Peyer's patch (tissue), 4 donors: ENCODE results near the gene MRPL33. TPM values are rescaled to one million over a fixed set of nuclear protein-coding genes. Genes with fewer than 3 reads are reported as not detected.

Source experiments
- DNase-seq, 3 donors: peaks; one replicate each; pipeline ENCODE4 v3.0.0-alpha.2; 2017 to 2019
- H3K27ac ChIP-seq, 4 donors: fragments of 200-600 bp; sonication (generic); one replicate each; pipeline ENCODE4 v1.5.1; 2016 to 2019
- H3K27me3 ChIP-seq, 2 donors: fragments of 200-600 bp; sonication (generic); one replicate each; pipeline ENCODE4 v1.5.1; 2019
- H3K36me3 ChIP-seq, 3 donors: fragments of 200-600 bp; sonication (generic); one replicate each; pipeline ENCODE4 v1.5.1; 2016 to 2019
- H3K4me1 ChIP-seq, 4 donors: fragments of 200-600 bp; sonication (generic); one replicate each; pipeline ENCODE4 v1.5.1; 2016 to 2019
- H3K4me3 ChIP-seq, 4 donors: fragments of 200-600 bp; sonication (generic); 1 replicate in 3 of 4; 2 replicates in 1 of 4; pipeline ENCODE4 v1.5.1; 2016 to 2019; ENCODE audit warnings: mild to moderate bottlenecking in 1 of 4
- H3K9me3 ChIP-seq, 4 donors: fragments of 200-600 bp; sonication (generic); one replicate each; pipeline ENCODE4 v1.5.1; 2016 to 2019; ENCODE audit warnings: mild to moderate bottlenecking in 1 of 4
- CTCF ChIP-seq, 6 experiments: fragments of 450-650 bp in 4 of 6; fragments of 200-600 bp in 2 of 6; sonication (generic) in 1 of 6; IDR thresholded peaks; one replicate each; pipeline ENCODE4 v1.5.1; 2017 to 2019; ENCODE audit warnings: antibody characterized with exemption in 6 of 6, mild to moderate bottlenecking in 3 of 6, moderate library complexity in 1 of 6
- POLR2A ChIP-seq, 2 donors: fragments of 450-650 bp; IDR thresholded peaks; one replicate each; pipeline ENCODE4 v1.5.1; 2017; ENCODE audit warnings: antibody characterized with exemption in 2 of 2, mild to moderate bottlenecking in 2 of 2, moderate library complexity in 2 of 2
- total RNA-seq, 4 donors: library from RNA; depleted of rRNA; stranded (reverse); fragments of >200 nt; gene quantifications; one replicate each; pipeline ENCODE4 v1.1.0, GENCODE V29; 2016

Gene MRPL33
- total RNA-seq, 4 donors from 2014 or later = 25.6 to 67.1 (median 37.8) TPM

- H3K9me3 ChIP-seq = no peaks in the 10 kb centered on the region
- H3K36me3 ChIP-seq = no peaks in the 10 kb centered on the region
- peaks cover 0 to 23% (median under 1%) of the 10 kb centered on the region in 4 donors for H3K4me1 ChIP-seq
- no peak overlapping the region for H3K4me3 ChIP-seq
- no peaks in the 10 kb centered on the region for H3K27me3 ChIP-seq
- no peak overlapping the region for H3K27ac ChIP-seq
- DNase-seq = no peak
- no peak for TF ChIP-seq CTCF (IDR thresholded peaks at IDR 0.05)
- TF ChIP-seq POLR2A (IDR thresholded peaks at IDR 0.05) = no peak
Observed at GRCh38 chr2:27730261-27730662, 41.3 kb upstream of the MRPL33 start.

GRCh38 chr2:27730980-27731691 lies 40.4 kb upstream of the MRPL33 start:
- no peak for TF ChIP-seq CTCF (IDR thresholded peaks at IDR 0.05)
- TF ChIP-seq POLR2A (IDR thresholded peaks at IDR 0.05) = no peak
- Histone ChIP-seq H3K9me3 (no peaks in the 10 kb centered on the region), H3K36me3 (no peaks in the 10 kb centered on the region), H3K4me3 (no peak overlapping the region), H3K27me3 (no peaks in the 10 kb centered on the region), H3K27ac (no peak overlapping the region), H3K4me1 (peaks cover 0 to 29% (median 3%) of the 10 kb centered on the region in 4 donors)
- DNase-seq = no peak

GRCh38 chr2:27734305-27734704 lies 37.2 kb upstream of the MRPL33 start:
- Histone ChIP-seq H3K9me3 (no peaks in the 10 kb centered on the region), H3K4me1 (peaks cover 3 to 21% (median 6%) of the 10 kb centered on the region in 4 donors), H3K27ac (peak overlapping the region in 1 of 4 donors; percentile 72), H3K4me3 (no peak overlapping the region), H3K27me3 (no peaks in the 10 kb centered on the region), H3K36me3 (no peaks in the 10 kb centered on the region)
- TF ChIP-seq POLR2A (IDR thresholded peaks at IDR 0.05) = no peak
- TF ChIP-seq CTCF (IDR thresholded peaks at IDR 0.05) = no peak
- DNase-seq = no peak

- Histone ChIP-seq H3K36me3 (no peaks in the 10 kb centered on the region), H3K4me3 (peak overlapping the region; percentile 26 to 58 (median 46)), H3K27ac (peak overlapping the region; percentile 35 to 72 (median 66)), H3K4me1 (peaks cover 3 to 17% (median 6%) of the 10 kb centered on the region in 4 donors), H3K27me3 (no peaks in the 10 kb centered on the region), H3K9me3 (no peaks in the 10 kb centered on the region)
- TF ChIP-seq CTCF (IDR thresholded peaks at IDR 0.05) = no peak
- TF ChIP-seq POLR2A (IDR thresholded peaks at IDR 0.05) = peak; percentile 42 to 48
- DNase-seq = peak; percentile 32 to 86 (median 79)
Observed at GRCh38 chr2:27735263-27735904, 36.1 kb upstream of the MRPL33 start.

GRCh38 chr2:27736031-27736889 lies 35.3 kb upstream of the MRPL33 start:
- TF ChIP-seq CTCF (IDR thresholded peaks at IDR 0.05) (no peak), POLR2A (IDR thresholded peaks at IDR 0.05) (no peak)
- Histone ChIP-seq H3K4me1 (peaks cover 3 to 17% (median 6%) of the 10 kb centered on the region in 4 donors), H3K27ac (peak overlapping the region; percentile 35 to 72 (median 66)), H3K27me3 (no peaks in the 10 kb centered on the region), H3K36me3 (no peaks in the 10 kb centered on the region), H3K9me3 (no peaks in the 10 kb centered on the region), H3K4me3 (peak overlapping the region in 2 of 4 donors; percentile 39 to 58)
- DNase-seq = no peak
